ENCODE results near the gene CFAP119. TPM values are rescaled to one million over a fixed set of nuclear protein-coding genes. Genes with fewer than 3 reads are reported as not detected.

Gene CFAP119
- total and polyA plus RNA-seq, 7 donors, result 0.82 to 11.9 (median 2.5) TPM; not detected in 1

DNA sequence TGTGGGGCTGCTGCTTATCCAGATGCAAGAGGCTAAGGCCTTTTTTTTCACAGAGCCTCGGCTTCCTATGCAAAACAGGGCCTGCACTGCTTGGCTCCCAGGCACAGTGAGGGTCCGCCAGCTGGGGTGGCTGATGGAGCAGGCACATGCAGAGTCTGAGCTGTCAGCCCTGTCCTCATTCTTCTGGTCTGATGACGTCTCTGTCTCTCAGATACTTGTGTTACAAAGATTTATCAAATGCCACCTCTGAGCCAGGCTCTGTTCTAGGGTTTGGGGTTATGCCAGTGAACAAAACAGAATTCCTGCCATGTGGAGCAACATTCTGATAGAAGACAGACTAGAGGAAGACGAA lies 5.0 kb upstream of the CFAP119 start:
- intact Hi-C loops (cut with DNase I), result no loop called here
- no peak overlapping the region for H3K27ac ChIP-seq
- peaks cover 0 to 20% (median 18%) of the 10 kb centered on the region in 4 donors for H3K4me1 ChIP-seq
- TF ChIP-seq, protein P1, sequence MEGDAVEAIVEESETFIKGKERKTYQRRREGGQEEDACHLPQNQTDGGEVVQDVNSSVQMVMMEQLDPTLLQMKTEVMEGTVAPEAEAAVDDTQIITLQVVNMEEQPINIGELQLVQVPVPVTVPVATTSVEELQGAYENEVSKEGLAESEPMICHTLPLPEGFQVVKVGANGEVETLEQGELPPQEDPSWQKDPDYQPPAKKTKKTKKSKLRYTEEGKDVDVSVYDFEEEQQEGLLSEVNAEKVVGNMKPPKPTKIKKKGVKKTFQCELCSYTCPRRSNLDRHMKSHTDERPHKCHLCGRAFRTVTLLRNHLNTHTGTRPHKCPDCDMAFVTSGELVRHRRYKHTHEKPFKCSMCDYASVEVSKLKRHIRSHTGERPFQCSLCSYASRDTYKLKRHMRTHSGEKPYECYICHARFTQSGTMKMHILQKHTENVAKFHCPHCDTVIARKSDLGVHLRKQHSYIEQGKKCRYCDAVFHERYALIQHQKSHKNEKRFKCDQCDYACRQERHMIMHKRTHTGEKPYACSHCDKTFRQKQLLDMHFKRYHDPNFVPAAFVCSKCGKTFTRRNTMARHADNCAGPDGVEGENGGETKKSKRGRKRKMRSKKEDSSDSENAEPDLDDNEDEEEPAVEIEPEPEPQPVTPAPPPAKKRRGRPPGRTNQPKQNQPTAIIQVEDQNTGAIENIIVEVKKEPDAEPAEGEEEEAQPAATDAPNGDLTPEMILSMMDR (IDR thresholded peaks at IDR 0.05), result no peak
- no peak for TF ChIP-seq POLR2A (IDR thresholded peaks at IDR 0.05)
- DNase-seq, result no peak
- WGBS, 2 donors, result 87 to 88% methylated on average over 4 of the region's 4 CpGs
- H3K27me3 ChIP-seq, result no peaks in the 10 kb centered on the region
- H3K4me3 ChIP-seq, result no peak overlapping the region
- H3K9me3 ChIP-seq, result no peaks in the 10 kb centered on the region
- H3K36me3 ChIP-seq, result peaks cover 72 to 88% (median 74%) of the 10 kb centered on the region in 4 donors

GRCh38 chr16:30766206-30766932 lies 4.5 kb upstream of the CFAP119 start:
- 92 to 95% methylated on average over 29 of the region's 29 CpGs for WGBS, 2 donors
- no peak overlapping the region for H3K27ac ChIP-seq
- no peak for TF ChIP-seq POLR2A (IDR thresholded peaks at IDR 0.05)
- no peak for TF ChIP-seq POLR2AphosphoS5 (IDR thresholded peaks at IDR 0.05)
- TF ChIP-seq EP300 (IDR thresholded peaks at IDR 0.05), result no peak
- TF ChIP-seq, protein P1 (IDR thresholded peaks at IDR 0.05), result no peak
- H3K4me3 ChIP-seq, result no peak overlapping the region
- H3K36me3 ChIP-seq, result peaks cover 68 to 82% (median 70%) of the 10 kb centered on the region in 4 donors
- no peaks in the 10 kb centered on the region for H3K9me3 ChIP-seq
- intact Hi-C loops (cut with DNase I), result no loop called here
- H3K4me1 ChIP-seq, result peaks cover 0 to 22% (median 21%) of the 10 kb centered on the region in 4 donors
- H3K27me3 ChIP-seq, result no peaks in the 10 kb centered on the region
- DNase-seq, result no peak

GRCh38 chr16:30764816-30765465 lies 3.1 kb upstream of the CFAP119 start:
- peaks cover 0 to 33% (median 31%) of the 10 kb centered on the region in 4 donors for H3K4me1 ChIP-seq
- WGBS, 2 donors, result 95 to 98% methylated on average over 12 of the region's 12 CpGs
- H3K36me3 ChIP-seq, result peaks cover 57 to 68% (median 58%) of the 10 kb centered on the region in 4 donors
- intact Hi-C loops (cut with DNase I), result loop anchor here (5.0 kb wide), 1 partner anchor 127 kb away; the partner anchor contains the start of gene BCL7C
- no peaks in the 10 kb centered on the region for H3K9me3 ChIP-seq
- H3K27ac ChIP-seq, result no peak overlapping the region
- TF ChIP-seq EP300 (IDR thresholded peaks at IDR 0.05) (no peak), POLR2A (IDR thresholded peaks at IDR 0.05) (no peak), POLR2AphosphoS5 (IDR thresholded peaks at IDR 0.05) (no peak)
- TF ChIP-seq, protein P1 (IDR thresholded peaks at IDR 0.05), result no peak
- no peaks in the 10 kb centered on the region for H3K27me3 ChIP-seq
- no peak for DNase-seq
- H3K4me3 ChIP-seq, result no peak overlapping the region

DNA sequence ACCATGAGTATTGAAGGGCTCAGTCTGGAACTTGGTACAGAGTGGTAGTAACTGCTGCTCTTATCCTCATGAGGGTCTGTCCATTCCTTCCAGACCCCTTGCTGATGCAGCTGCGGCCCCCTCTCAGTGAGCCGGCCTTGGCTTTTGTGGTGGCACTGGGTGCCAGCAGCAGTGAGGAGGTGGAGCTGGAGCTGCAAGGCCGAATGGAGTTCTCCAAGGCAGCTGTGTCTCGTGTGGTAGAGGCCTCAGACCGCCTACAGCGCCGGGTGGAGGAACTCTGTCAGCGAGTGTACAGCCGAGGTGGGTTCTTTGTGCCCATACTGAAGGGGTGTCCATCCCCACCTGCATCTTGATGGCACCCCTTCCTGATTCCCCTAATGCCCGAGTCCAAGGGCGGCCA lies 2.2 kb upstream of the CFAP119 start:
- no peak for DNase-seq
- peaks cover 48 to 60% (median 51%) of the 10 kb centered on the region in 4 donors for H3K36me3 ChIP-seq
- 93% methylated on average over 11 of the region's 11 CpGs for WGBS, 2 donors
- no peak overlapping the region for H3K27ac ChIP-seq
- H3K4me3 ChIP-seq, result no peak overlapping the region
- no peaks in the 10 kb centered on the region for H3K27me3 ChIP-seq
- TF ChIP-seq, protein P1 (IDR thresholded peaks at IDR 0.05), result no peak
- H3K9me3 ChIP-seq, result no peaks in the 10 kb centered on the region
- H3K4me1 ChIP-seq, result peaks cover 0 to 33% (median 31%) of the 10 kb centered on the region in 4 donors
- intact Hi-C loops (cut with DNase I), result loop anchor here (5.0 kb wide), 1 partner anchor 128 kb away; the partner anchor contains the start of gene BCL7C

All from sigmoid colon (tissue), 7 donors.